A549 treated with Hydrocortisone at 1 μM for 4 hours (cell line): ENCODE measurements around the gene TOPBP1. TPM values are rescaled to one million over a fixed set of nuclear protein-coding genes. Genes with fewer than 3 reads are reported as not detected.

ENCODE experiments used
- total RNA-seq: library from RNA; stranded (reverse); fragments of 200-300 nt; extraction: Qiagen RNA extraction; gene quantifications from 5 replicates; pipeline ENCODE4 v1.2.3, GENCODE V29; 2022

Gene TOPBP1
- 19.3 to 31.8 TPM (median 24.1 TPM) in 5 replicates for total RNA-seq

GRCh38 chr3:133661454-133662277, at the start of gene TOPBP1:
TOPBP1 (minus strand) TSS chr3:133661941; CDS start chr3:133661127, 814 bp downstream.

DNA sequence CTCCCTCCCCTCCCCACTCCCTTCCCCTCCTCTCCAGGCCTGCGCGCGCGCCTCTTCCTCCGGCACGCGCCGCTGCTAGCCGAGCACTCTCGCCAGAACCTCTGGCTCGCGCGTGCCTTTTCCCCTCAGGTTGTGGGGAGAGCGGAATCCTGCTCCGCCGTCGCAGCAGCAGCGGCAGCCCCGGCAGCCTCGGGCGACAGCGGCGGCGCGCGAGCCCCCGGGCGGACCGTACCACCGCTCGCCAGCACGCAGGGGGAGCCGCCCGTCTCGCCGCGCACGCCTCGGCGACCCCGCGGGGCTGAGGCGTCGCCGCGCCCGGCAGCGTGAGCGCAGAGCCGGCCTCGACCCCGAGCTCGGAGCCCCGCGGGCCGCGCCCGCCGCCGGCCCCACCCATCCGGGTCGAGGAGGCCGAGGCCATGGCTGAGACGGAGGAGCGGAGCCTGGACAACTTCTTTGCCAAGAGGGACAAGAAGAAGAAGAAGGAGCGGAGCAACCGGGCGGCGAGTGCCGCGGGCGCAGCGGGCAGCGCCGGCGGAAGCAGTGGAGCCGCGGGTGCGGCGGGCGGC, 88.0 kb downstream of the TOPBP1 start, which contains the start of gene CDV3:
Gene CDV3, plus strand, starts transcription at position 58 of the 566 bp plus-strand sequence. Its CDS starts 359 bp downstream, at position 417.

Other genes with a start within 250 kb of the TOPBP1 start
- gene CDV3, start 88.3 kb downstream of the TOPBP1 start, total RNA-seq, result 106 to 142 TPM (median 112 TPM) in 5 replicates
- gene TF, start 84.5 kb upstream of the TOPBP1 start, total RNA-seq, result 0.91 to 2.4 TPM (median 1.4 TPM) in 5 replicates
- 48.9 to 73.6 TPM (median 55.3 TPM) in 5 replicates for gene SRPRB, start 143.9 kb upstream of the TOPBP1 start, total RNA-seq
- 2.0 to 3.6 TPM (median 2.1 TPM) in 5 replicates for gene RAB6B, start 233.9 kb upstream of the TOPBP1 start, total RNA-seq